ENCODE data around the gene GLYATL1B. TPM values are rescaled to one million over a fixed set of nuclear protein-coding genes. Genes with fewer than 3 reads are reported as not detected.
A peak's percentile ranks its signal among the peaks of the same experiment; 100 is the strongest.
"Not testable (repeated sequence)": the region's sequence is repeated elsewhere in the genome, so short reads cannot be mapped to it uniquely, and the experiment has no call there.

GLYATL1B gene
- total RNA-seq, 2 donors from 2014 or later, result not detected

DNA sequence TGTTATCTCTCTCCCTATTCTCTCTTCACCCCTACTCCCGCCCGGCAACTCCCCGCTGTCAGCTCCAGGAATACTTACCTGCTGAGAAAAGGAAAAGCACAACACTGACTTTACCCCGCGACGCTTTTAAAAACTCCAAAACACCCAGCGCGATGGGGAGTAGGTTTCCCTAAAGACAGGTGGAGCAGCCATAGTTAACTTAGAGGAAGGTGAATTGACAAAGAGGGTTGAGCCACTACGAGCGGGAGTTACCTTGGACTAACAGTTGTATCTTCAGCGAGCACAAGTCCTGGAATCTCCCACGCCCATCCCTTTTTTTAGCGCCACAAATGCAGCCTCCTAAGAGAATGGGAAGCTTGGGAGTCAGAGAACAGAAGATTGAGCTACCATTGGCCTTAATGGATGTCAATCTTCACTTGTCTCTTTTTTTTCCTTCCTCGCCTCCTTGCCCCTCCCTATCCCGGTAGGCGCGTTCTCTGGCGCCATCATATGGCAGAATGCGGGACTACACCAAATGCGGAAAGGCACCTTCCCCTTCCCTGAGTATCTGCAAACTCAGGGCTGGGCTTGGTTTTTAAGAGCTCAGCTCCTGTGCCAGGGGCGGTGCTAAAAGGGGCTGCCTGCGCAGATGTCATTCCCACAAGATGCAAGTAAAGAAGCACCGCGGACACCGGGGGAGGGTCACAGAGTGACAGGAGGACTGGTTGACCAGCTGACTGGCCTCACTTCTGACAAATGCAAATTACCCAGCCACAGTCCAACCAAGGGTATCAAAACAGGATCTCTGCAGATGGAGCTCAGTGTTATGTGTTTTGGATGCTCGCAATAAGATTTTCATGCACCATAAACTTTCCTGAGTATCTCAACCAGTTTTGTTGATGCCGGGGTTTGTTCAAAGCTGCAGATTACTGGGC lies 27.7 kb upstream of the GLYATL1B start:
- H3K27ac ChIP-seq; H3K27me3 ChIP-seq (replicated peaks; ENCODE audit: insufficient read depth); DNase-seq (ENCODE audit: low spot score); H3K36me3 ChIP-seq; ATAC-seq (ENCODE audit: insufficient number of reproducible peaks, low FRiP score, low read depth); H3K4me1 ChIP-seq (ENCODE audit: control insufficient read depth in 1 of 2, low read depth in 2 of 2); H3K9me3 ChIP-seq: not testable (repeated sequence)
- peak overlapping the region; percentile 64 for H3K4me3 ChIP-seq
- TF ChIP-seq, protein P1, sequence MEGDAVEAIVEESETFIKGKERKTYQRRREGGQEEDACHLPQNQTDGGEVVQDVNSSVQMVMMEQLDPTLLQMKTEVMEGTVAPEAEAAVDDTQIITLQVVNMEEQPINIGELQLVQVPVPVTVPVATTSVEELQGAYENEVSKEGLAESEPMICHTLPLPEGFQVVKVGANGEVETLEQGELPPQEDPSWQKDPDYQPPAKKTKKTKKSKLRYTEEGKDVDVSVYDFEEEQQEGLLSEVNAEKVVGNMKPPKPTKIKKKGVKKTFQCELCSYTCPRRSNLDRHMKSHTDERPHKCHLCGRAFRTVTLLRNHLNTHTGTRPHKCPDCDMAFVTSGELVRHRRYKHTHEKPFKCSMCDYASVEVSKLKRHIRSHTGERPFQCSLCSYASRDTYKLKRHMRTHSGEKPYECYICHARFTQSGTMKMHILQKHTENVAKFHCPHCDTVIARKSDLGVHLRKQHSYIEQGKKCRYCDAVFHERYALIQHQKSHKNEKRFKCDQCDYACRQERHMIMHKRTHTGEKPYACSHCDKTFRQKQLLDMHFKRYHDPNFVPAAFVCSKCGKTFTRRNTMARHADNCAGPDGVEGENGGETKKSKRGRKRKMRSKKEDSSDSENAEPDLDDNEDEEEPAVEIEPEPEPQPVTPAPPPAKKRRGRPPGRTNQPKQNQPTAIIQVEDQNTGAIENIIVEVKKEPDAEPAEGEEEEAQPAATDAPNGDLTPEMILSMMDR (IDR thresholded peaks at IDR 0.05), result peak; percentile 41

DNA sequence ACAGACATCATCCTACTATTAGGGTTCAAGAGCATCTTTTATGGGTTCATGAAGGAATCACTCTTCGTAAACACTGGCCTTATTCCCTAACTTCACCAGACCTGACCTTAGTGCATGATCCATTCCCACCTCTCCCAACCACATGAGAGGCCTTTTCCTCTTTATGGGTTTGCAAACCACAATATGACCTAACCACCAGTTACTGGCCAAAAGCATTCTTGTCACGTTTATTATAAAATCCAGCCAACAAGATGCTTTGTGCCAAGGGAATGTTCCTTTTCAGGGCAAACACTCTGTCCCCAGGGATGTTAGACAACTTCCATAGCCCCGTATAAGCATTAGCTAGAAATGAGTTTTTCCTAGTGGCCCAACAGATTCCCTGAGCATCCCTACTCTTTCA lies 26.0 kb upstream of the GLYATL1B start:
- H3K4me1 ChIP-seq (ENCODE audit: control insufficient read depth in 1 of 2, low read depth in 2 of 2); H3K9me3 ChIP-seq; H3K27me3 ChIP-seq (replicated peaks; ENCODE audit: insufficient read depth); ATAC-seq (ENCODE audit: insufficient number of reproducible peaks, low FRiP score, low read depth); H3K36me3 ChIP-seq; DNase-seq (ENCODE audit: low spot score); H3K27ac ChIP-seq; H3K4me3 ChIP-seq: not testable (repeated sequence)

DNA sequence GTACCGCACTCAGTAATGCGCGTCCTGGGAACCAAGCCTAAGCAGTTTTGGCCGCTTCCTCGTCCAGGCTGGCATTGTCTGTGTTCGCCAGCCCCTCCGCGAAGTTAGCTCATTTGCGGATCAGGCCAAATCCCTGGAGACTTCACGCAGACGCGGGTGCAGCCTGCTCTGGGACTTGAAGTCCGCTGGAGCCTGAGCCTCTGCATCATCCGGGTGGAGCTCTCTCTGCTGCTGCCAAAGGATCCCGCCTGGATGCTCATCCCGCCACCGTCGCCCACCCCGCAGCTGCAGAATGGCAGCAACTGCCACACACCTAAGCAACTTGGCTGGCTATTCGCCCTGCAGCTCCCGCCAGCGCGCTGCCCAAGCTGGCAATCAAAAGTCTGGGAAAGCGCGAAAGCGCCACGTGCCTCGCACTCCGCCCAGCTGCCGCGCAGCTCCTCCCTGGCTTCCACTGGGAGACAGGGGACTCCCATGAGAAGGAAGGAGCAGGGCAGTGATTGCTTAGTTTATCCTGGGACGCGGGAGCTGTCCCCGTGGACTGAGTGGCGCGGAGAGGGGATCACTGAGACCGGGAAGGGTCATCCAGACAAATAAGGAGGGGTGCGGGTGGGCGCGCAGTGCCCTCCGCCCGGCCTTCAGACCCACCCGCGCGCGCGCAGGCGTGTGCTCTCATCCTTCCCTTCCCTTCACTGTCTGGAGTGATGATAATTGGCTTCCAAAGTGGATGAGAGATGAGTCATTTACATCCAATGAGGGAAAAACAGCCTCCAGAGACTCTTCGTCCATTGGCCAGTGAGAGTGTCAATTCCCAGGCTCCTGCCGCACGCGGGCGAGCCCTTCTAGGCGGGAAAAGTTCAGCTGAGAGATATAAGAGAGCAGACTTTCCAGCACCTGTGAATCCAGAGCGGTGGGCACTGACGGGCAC lies 23.2 kb upstream of the GLYATL1B start:
- Histone ChIP-seq H3K4me1 (ENCODE audit: control insufficient read depth in 1 of 2, low read depth in 2 of 2) (peaks cover 0 to 3% of the 10 kb centered on the region in 2 donors), H3K36me3 (no peaks in the 10 kb centered on the region), H3K27ac (no peak overlapping the region), H3K4me3 (no peak overlapping the region), H3K9me3 (no peaks in the 10 kb centered on the region), H3K27me3 (replicated peaks; ENCODE audit: insufficient read depth) (no peaks in the 10 kb centered on the region)
- TF ChIP-seq, protein P1 (IDR thresholded peaks at IDR 0.05), result no peak
- no peak for DNase-seq (ENCODE audit: low spot score)
- ATAC-seq (ENCODE audit: insufficient number of reproducible peaks, low FRiP score, low read depth), result no peak

DNA sequence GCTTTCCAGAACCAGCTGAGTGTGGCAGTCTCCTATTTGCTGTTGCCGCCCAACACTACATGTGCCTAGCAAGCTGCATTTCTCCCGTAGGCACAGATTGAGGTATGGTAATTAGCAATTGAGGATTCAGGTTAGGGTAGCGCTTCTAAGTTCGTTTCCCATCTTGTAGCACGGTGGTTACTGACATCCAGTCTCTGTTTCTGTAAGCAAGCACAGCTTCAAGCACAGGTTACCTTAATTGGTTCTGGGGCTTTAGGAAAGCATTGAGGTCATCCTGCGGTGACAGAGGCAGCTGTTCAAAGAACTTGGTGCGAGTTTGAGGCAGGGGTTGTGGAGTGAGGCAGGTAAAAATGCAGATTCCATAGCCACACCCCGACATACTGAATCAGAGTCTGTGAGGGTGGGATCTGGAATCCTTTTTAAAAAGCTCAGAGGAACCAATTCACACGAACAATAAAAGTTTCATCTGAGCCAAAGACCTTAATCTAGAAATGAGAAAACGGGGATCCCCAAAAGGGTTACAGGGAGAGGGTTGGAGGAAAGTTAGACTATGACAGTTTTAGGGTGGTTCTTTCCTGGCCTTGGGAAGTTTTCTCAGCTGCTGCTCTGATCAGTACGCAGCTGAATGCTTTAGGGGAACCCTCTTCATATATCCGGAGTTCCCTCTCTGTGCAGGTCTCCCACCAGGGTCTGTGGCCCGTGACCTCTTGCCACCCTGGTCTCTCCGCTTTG lies 21.9 kb upstream of the GLYATL1B start:
- not testable (repeated sequence) for H3K9me3 ChIP-seq; H3K36me3 ChIP-seq; H3K27ac ChIP-seq; ATAC-seq (ENCODE audit: insufficient number of reproducible peaks, low FRiP score, low read depth); H3K4me3 ChIP-seq; H3K4me1 ChIP-seq (ENCODE audit: control insufficient read depth in 1 of 2, low read depth in 2 of 2); H3K27me3 ChIP-seq (replicated peaks; ENCODE audit: insufficient read depth); DNase-seq (ENCODE audit: low spot score)

DNA sequence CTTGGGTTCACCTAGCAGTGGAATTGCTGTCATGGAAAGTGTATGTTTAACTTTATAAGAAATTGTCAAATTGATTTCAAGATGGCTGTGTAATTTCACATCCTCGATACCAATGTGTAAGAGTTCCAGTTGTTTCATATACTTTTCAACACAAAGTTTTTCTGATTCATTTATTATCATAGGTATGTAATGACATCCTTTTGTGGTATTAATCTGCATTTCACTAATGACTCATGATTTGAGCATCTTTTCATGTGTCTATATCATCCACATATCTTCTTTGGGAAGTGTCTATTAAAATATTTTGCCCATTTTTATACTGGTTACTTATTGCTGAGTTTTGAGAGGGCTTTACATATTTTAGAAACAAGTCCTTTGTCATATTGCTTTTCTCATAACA lies 17.0 kb upstream of the GLYATL1B start:
- ATAC-seq (ENCODE audit: insufficient number of reproducible peaks, low FRiP score, low read depth) (no peak), DNase-seq (ENCODE audit: low spot score) (no peak)
- Histone ChIP-seq H3K27me3 (replicated peaks; ENCODE audit: insufficient read depth) (no peaks in the 10 kb centered on the region), H3K27ac (no peak overlapping the region), H3K9me3 (no peaks in the 10 kb centered on the region), H3K36me3 (no peaks in the 10 kb centered on the region), H3K4me3 (no peak overlapping the region), H3K4me1 (ENCODE audit: control insufficient read depth in 1 of 2, low read depth in 2 of 2) (no peaks in the 10 kb centered on the region)
- TF ChIP-seq, protein P1 (IDR thresholded peaks at IDR 0.05), result no peak

Data from thoracic aorta (tissue), 2 donors.